ENCODE results near the gene SFR1.
"Not testable (repeated sequence)": the region's sequence is repeated elsewhere in the genome, so short reads cannot be mapped to it uniquely, and the experiment has no call there.

Gene SFR1

GRCh38 chr10:104170610-104171254 lies 48.8 kb downstream of the SFR1 start:
- Histone ChIP-seq H3K27me3 (ENCODE audit: insufficient read depth, low read length) (peaks cover 15% of the 10 kb centered on the region), H3K36me3 (ENCODE audit: insufficient read depth, low read length) (no peaks in the 10 kb centered on the region), H2AFZ (ENCODE audit: low read length, unreplicated experiment) (no peak overlapping the region), H3K4me1 (ENCODE audit: control insufficient read depth, insufficient read depth, low read length, unreplicated experiment) (no peaks in the 10 kb centered on the region), H3K4me3 (ENCODE audit: low read depth, low read length) (no peak overlapping the region), H3K27ac (ENCODE audit: low read depth, low read length) (no peak overlapping the region), H3K79me2 (ENCODE audit: control insufficient read depth, insufficient read depth, low read length, unreplicated experiment) (no peaks in the 10 kb centered on the region)

DNA sequence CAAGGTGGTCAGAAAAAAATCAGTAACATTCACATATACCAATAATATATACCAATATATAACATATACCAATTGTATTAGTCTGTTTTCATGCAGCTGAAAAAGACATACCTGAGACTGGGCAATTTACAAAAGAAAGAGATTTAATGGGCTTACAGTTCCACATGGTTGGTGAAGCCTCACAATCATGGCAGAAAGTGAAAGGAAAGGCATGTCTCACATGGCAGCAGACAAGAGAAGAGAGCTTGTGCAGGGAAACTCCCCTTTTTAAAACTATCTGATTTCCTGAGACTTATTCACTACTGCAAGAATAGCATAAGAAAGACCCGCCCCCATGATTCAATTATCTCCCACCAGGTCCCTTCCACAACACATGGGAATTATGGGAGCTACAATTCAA lies 52.2 kb downstream of the SFR1 start:
- not testable (repeated sequence) for H3K4me1 ChIP-seq (ENCODE audit: control insufficient read depth, insufficient read depth, low read length, unreplicated experiment); H3K36me3 ChIP-seq (ENCODE audit: insufficient read depth, low read length); H3K4me3 ChIP-seq (ENCODE audit: low read depth, low read length); H2AFZ ChIP-seq (ENCODE audit: low read length, unreplicated experiment); H3K79me2 ChIP-seq (ENCODE audit: control insufficient read depth, insufficient read depth, low read length, unreplicated experiment); H3K27me3 ChIP-seq (ENCODE audit: insufficient read depth, low read length); H3K27ac ChIP-seq (ENCODE audit: low read depth, low read length)
